Measurements from ENCODE around the gene SLC18A2. TPM values are rescaled to one million over a fixed set of nuclear protein-coding genes. Genes with fewer than 3 reads are reported as not detected.

The SLC18A2 gene
- total and polyA plus RNA-seq, 10 of the 15 experiments (the other 5 are each of a cell fraction or from before 2014, with no cell fraction given): 0.06 to 1.1 (median 0.25) TPM; not detected in 5

DNA sequence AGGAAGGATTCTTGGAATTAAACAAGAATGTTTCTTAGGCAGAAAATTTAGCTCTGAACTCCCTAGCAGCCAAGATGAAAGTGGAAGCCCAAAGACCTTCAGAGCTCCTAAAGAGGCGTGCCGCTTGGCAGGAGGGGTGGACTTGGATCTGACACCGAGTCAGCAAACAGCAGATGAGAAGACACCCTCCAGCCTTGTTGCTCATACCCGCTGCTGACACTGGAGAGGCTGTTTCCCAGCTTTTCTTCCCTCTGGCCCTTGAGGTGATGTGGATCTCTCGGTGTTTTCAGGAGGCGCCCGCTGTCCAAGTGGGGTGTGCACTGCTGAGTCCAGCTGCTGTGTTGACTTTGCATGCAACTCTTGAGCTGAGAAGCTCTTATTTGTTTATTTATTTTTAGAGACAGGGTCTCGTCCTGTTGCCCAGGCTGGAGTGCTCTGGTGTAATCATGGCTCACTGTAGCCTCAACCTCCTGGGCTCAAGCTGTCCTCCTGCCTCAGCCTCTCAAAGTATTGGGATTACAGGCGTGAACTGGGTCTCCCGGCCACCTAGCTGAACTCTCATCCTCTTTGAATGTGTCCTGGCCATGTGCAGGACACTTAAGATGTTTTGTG, 21.5 kb downstream of the SLC18A2 start (continued):
- TF ChIP-seq, protein P1, sequence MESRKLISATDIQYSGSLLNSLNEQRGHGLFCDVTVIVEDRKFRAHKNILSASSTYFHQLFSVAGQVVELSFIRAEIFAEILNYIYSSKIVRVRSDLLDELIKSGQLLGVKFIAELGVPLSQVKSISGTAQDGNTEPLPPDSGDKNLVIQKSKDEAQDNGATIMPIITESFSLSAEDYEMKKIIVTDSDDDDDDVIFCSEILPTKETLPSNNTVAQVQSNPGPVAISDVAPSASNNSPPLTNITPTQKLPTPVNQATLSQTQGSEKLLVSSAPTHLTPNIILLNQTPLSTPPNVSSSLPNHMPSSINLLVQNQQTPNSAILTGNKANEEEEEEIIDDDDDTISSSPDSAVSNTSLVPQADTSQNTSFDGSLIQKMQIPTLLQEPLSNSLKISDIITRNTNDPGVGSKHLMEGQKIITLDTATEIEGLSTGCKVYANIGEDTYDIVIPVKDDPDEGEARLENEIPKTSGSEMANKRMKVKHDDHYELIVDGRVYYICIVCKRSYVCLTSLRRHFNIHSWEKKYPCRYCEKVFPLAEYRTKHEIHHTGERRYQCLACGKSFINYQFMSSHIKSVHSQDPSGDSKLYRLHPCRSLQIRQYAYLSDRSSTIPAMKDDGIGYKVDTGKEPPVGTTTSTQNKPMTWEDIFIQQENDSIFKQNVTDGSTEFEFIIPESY (IDR thresholded peaks at IDR 0.05): no peak

- H3K9ac ChIP-seq (ENCODE audit: control insufficient read depth, insufficient read depth, low read length): no peak overlapping the region
- H3K36me3 ChIP-seq (ENCODE audit: control insufficient read depth in 2 of 2, insufficient read depth in 2 of 2, low read length in 1 of 2): no peaks in the 10 kb centered on the region
- no TSS peak for BruUV-seq (replicated peaks)
- FAIRE-seq: no peak
- DNase-seq (ENCODE audit: low read depth, low spot score): no peak
- H3K4me3 ChIP-seq: no peak overlapping the region
- ATAC-seq: no peak; the same call in 2 of the 3 replicates
- no peak overlapping the region for H3K27ac ChIP-seq (ENCODE audit: control insufficient read depth, insufficient read depth)
- RAD21 ChIA-PET (ENCODE audit: unreplicated experiment): no interaction called here
- no peak overlapping the region for H2AFZ ChIP-seq (ENCODE audit: control insufficient read depth, low read depth, low read length)
- no peaks in the 10 kb centered on the region for H4K20me1 ChIP-seq (ENCODE audit: control insufficient read depth, insufficient read depth)
- in situ Hi-C loops (cut with MboI) (no loop called here), intact Hi-C loops (cut with micrococcal nuclease; ENCODE audit: unreplicated experiment) (no loop called here)
- H3K4me1 ChIP-seq (ENCODE audit: control insufficient read depth, insufficient read depth, low read length): no peaks in the 10 kb centered on the region
- H3K4me2 ChIP-seq (ENCODE audit: control insufficient read depth, insufficient read depth): no peak overlapping the region
- H3K79me2 ChIP-seq (ENCODE audit: control insufficient read depth, insufficient read depth, low read length): no peaks in the 10 kb centered on the region
- CTCF ChIA-PET: no interaction called here
- no peaks in the 10 kb centered on the region for H3K9me3 ChIP-seq (replicated peaks; ENCODE audit: control insufficient read depth, insufficient read depth, low read length)
- WGBS (ENCODE audit: insufficient coverage, insufficient replicate concordance, low lambda C conversion rate, missing lambda C conversion rate): 37% methylated on average over 7 of the region's 7 CpGs
- SMC1A ChIA-PET (ENCODE audit: uncharacterized antibody, unreplicated experiment): interaction anchor here (1.4 kb wide), 1 partner anchor 22 kb away, joined by 3 read pairs; no protein-coding TSS in a partner anchor
- peaks cover 0 to 3% of the 10 kb centered on the region in 2 experiments; a peak in 1 of 4 replicates for H3K27me3 ChIP-seq (replicated peaks in 1 of 2; ENCODE audit: control insufficient read depth in 2 of 2, insufficient read depth in 2 of 2, low read length in 1 of 2)
- POLR2A ChIA-PET: no interaction called here
- no peak for TF ChIP-seq TBL1XR1 (IDR thresholded peaks at IDR 0.05; ENCODE audit: low read depth, low read length)
- TF ChIP-seq TCF12 (IDR thresholded peaks at IDR 0.05; ENCODE audit: low read depth, low read length): no peak
- TF ChIP-seq ETV6 (conservative IDR thresholded peaks at IDR 0.05 in 1 of 2, IDR thresholded peaks at IDR 0.05 in 1 of 2; ENCODE audit: borderline replicate concordance in 1 of 2, low read depth in 1 of 2): no peak
- TF ChIP-seq MXI1 (IDR thresholded peaks at IDR 0.05; ENCODE audit: low read depth, low read length): no peak
- no peak for TF ChIP-seq ZNF274 (IDR thresholded peaks at IDR 0.05; ENCODE audit: insufficient read depth, insufficient read length)
- TF ChIP-seq, protein P2, sequence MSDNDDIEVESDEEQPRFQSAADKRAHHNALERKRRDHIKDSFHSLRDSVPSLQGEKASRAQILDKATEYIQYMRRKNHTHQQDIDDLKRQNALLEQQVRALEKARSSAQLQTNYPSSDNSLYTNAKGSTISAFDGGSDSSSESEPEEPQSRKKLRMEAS (IDR thresholded peaks at IDR 0.05; ENCODE audit: low read depth, low read length): no peak
- TF ChIP-seq CEBPB (IDR thresholded peaks at IDR 0.05; ENCODE audit: borderline replicate concordance in 1 of 2, low read depth in 2 of 2, low read length in 2 of 2): no peak
- no peak for TF ChIP-seq ESRRA (IDR thresholded peaks at IDR 0.05; ENCODE audit: low read length)
- TF ChIP-seq CBFB (IDR thresholded peaks at IDR 0.05; ENCODE audit: low read depth): no peak
- TF ChIP-seq SUPT20H (IDR thresholded peaks at IDR 0.05; ENCODE audit: borderline replicate concordance, control insufficient read depth, low read depth, low read length): no peak
- no peak for TF ChIP-seq PBX3 (IDR thresholded peaks at IDR 0.05; ENCODE audit: insufficient replicate concordance, low read depth, low read length)
- TF ChIP-seq CUX1 (IDR thresholded peaks at IDR 0.05; ENCODE audit: insufficient replicate concordance, low read depth, low read length): no peak
These were observed 22.0 kb downstream of the SLC18A2 start for GRCh38 chr10:117262903-117263293.

Measured in GM12878 (cell line).